Measurements from ENCODE around the gene FCGR1A. TPM values are rescaled to one million over a fixed set of nuclear protein-coding genes. Genes with fewer than 3 reads are reported as not detected.
"Not testable (repeated sequence)": the region's sequence is repeated elsewhere in the genome, so short reads cannot be mapped to it uniquely, and the experiment has no call there.

Gene FCGR1A
- total RNA-seq, 1 experiment from 2014 or later = not detected

- H3K4me1 ChIP-seq (replicated peaks; ENCODE audit: insufficient read depth); BruUV-seq (replicated peaks); CTCF ChIA-PET; H3K9me3 ChIP-seq (ENCODE audit: insufficient read depth, low read depth); H3F3A ChIP-seq (ENCODE audit: insufficient read depth, low read depth); H3K27me3 ChIP-seq (ENCODE audit: insufficient read depth, low read depth); H2AFZ ChIP-seq; H3K27ac ChIP-seq; H3K9me2 ChIP-seq (ENCODE audit: insufficient read depth); intact Hi-C loops (cut with micrococcal nuclease; ENCODE audit: unreplicated experiment); POLR2A ChIA-PET (ENCODE audit: unreplicated experiment); H3K36me3 ChIP-seq (ENCODE audit: low read depth); H3K79me2 ChIP-seq (ENCODE audit: low read depth); H3K4me2 ChIP-seq; H4K20me1 ChIP-seq (ENCODE audit: insufficient read depth); DNase-seq; H3K4me3 ChIP-seq: not testable (repeated sequence)
These were observed 34.9 kb upstream of the FCGR1A start for GRCh38 chr1:149747359-149748143.

- CTCF ChIA-PET = not testable (repeated sequence)
These were observed 34.4 kb upstream of the FCGR1A start for GRCh38 chr1:149748144-149748500.

GRCh38 chr1:149750562-149750961, 31.9 kb upstream of the FCGR1A start:
- H3K27ac ChIP-seq; POLR2A ChIA-PET (ENCODE audit: unreplicated experiment); H3K9me3 ChIP-seq (ENCODE audit: insufficient read depth, low read depth); BruUV-seq (replicated peaks); H3F3A ChIP-seq (ENCODE audit: insufficient read depth, low read depth); H3K4me3 ChIP-seq; H3K9me2 ChIP-seq (ENCODE audit: insufficient read depth); CTCF ChIA-PET; H4K20me1 ChIP-seq (ENCODE audit: insufficient read depth); H2AFZ ChIP-seq; H3K4me1 ChIP-seq (replicated peaks; ENCODE audit: insufficient read depth); H3K36me3 ChIP-seq (ENCODE audit: low read depth); H3K4me2 ChIP-seq; DNase-seq; intact Hi-C loops (cut with micrococcal nuclease; ENCODE audit: unreplicated experiment); H3K27me3 ChIP-seq (ENCODE audit: insufficient read depth, low read depth); H3K79me2 ChIP-seq (ENCODE audit: low read depth): not testable (repeated sequence)

More at GRCh38 chr1:149748144-149748500, 34.4 kb upstream of the FCGR1A start:
- H3K27me3 ChIP-seq (ENCODE audit: insufficient read depth, low read depth); POLR2A ChIA-PET (ENCODE audit: unreplicated experiment); H4K20me1 ChIP-seq (ENCODE audit: insufficient read depth); H3K79me2 ChIP-seq (ENCODE audit: low read depth); BruUV-seq (replicated peaks); H2AFZ ChIP-seq; H3K27ac ChIP-seq; H3K4me3 ChIP-seq; intact Hi-C loops (cut with micrococcal nuclease; ENCODE audit: unreplicated experiment); H3F3A ChIP-seq (ENCODE audit: insufficient read depth, low read depth); H3K4me1 ChIP-seq (replicated peaks; ENCODE audit: insufficient read depth); H3K4me2 ChIP-seq; H3K9me3 ChIP-seq (ENCODE audit: insufficient read depth, low read depth); DNase-seq; H3K9me2 ChIP-seq (ENCODE audit: insufficient read depth); H3K36me3 ChIP-seq (ENCODE audit: low read depth): not testable (repeated sequence)

- intact Hi-C loops (cut with micrococcal nuclease; ENCODE audit: unreplicated experiment); H2AFZ ChIP-seq; H3K36me3 ChIP-seq (ENCODE audit: low read depth); BruUV-seq (replicated peaks); H3K4me2 ChIP-seq; H3K9me2 ChIP-seq (ENCODE audit: insufficient read depth); H3K27ac ChIP-seq; H4K20me1 ChIP-seq (ENCODE audit: insufficient read depth); CTCF ChIA-PET; H3K9me3 ChIP-seq (ENCODE audit: insufficient read depth, low read depth); DNase-seq; H3K4me3 ChIP-seq; H3K27me3 ChIP-seq (ENCODE audit: insufficient read depth, low read depth); POLR2A ChIA-PET (ENCODE audit: unreplicated experiment); H3K4me1 ChIP-seq (replicated peaks; ENCODE audit: insufficient read depth); H3K79me2 ChIP-seq (ENCODE audit: low read depth); H3F3A ChIP-seq (ENCODE audit: insufficient read depth, low read depth): not testable (repeated sequence)
These were observed 30.3 kb upstream of the FCGR1A start for GRCh38 chr1:149752186-149752585.

DNA sequence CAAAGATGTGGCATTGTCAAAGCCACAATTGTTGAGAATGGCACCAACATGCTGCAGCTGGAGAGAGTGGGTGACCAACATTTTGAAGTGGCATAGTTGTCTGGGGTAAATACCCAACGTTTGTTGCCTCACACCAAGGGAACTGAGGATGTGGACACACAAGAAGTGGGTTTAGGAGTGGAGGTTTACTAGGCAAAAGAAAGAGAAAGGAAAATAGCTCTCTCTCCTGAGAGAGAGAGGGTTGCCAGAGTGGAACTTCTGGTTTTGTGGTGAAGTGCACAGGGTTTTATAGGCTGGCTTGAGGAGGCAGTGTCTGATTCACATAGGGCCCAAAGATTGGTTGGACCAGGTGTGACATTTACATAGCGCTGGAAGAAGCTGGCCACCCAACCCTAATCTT, 29.0 kb upstream of the FCGR1A start:
- H3K4me2 ChIP-seq; H3F3A ChIP-seq (ENCODE audit: insufficient read depth, low read depth); H4K20me1 ChIP-seq (ENCODE audit: insufficient read depth); CTCF ChIA-PET; H3K9me3 ChIP-seq (ENCODE audit: insufficient read depth, low read depth); H3K79me2 ChIP-seq (ENCODE audit: low read depth); H3K9me2 ChIP-seq (ENCODE audit: insufficient read depth); DNase-seq; intact Hi-C loops (cut with micrococcal nuclease; ENCODE audit: unreplicated experiment); H3K4me3 ChIP-seq; H3K27me3 ChIP-seq (ENCODE audit: insufficient read depth, low read depth); H3K27ac ChIP-seq; BruUV-seq (replicated peaks); H3K36me3 ChIP-seq (ENCODE audit: low read depth); POLR2A ChIA-PET (ENCODE audit: unreplicated experiment); H3K4me1 ChIP-seq (replicated peaks; ENCODE audit: insufficient read depth); H2AFZ ChIP-seq: not testable (repeated sequence)

GRCh38 chr1:149755294-149755693, 27.2 kb upstream of the FCGR1A start:
- H3F3A ChIP-seq (ENCODE audit: insufficient read depth, low read depth); H3K36me3 ChIP-seq (ENCODE audit: low read depth); H3K27ac ChIP-seq; BruUV-seq (replicated peaks); CTCF ChIA-PET; H3K9me3 ChIP-seq (ENCODE audit: insufficient read depth, low read depth); DNase-seq; H3K79me2 ChIP-seq (ENCODE audit: low read depth); H4K20me1 ChIP-seq (ENCODE audit: insufficient read depth); H3K4me1 ChIP-seq (replicated peaks; ENCODE audit: insufficient read depth); H3K4me2 ChIP-seq; H3K4me3 ChIP-seq; intact Hi-C loops (cut with micrococcal nuclease; ENCODE audit: unreplicated experiment); H3K9me2 ChIP-seq (ENCODE audit: insufficient read depth); POLR2A ChIA-PET (ENCODE audit: unreplicated experiment); H3K27me3 ChIP-seq (ENCODE audit: insufficient read depth, low read depth); H2AFZ ChIP-seq: not testable (repeated sequence)

DNA sequence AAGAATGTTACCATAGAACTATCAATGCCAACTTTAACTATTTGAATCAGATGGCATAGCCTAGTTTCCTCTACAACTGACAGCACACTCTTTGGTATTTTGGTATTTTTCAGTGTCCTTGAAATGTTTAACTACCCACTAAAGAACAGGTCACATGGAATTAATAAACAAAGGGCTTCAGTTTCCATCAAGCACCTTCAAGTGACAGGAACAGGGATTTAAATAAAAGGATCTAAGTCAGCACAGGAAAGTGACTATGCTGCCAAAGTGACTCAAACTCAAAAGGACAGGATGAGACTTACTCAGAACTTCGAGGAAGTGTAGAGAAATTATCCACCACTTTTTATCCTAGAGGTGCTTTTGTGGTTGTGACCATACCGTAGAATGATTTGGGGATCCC, 20.2 kb upstream of the FCGR1A start:
- H3K27ac ChIP-seq; CTCF ChIA-PET; H3F3A ChIP-seq (ENCODE audit: insufficient read depth, low read depth); BruUV-seq (replicated peaks); H3K79me2 ChIP-seq (ENCODE audit: low read depth); H3K36me3 ChIP-seq (ENCODE audit: low read depth); H3K9me3 ChIP-seq (ENCODE audit: insufficient read depth, low read depth); H3K4me1 ChIP-seq (replicated peaks; ENCODE audit: insufficient read depth); POLR2A ChIA-PET (ENCODE audit: unreplicated experiment); H3K4me3 ChIP-seq; DNase-seq; intact Hi-C loops (cut with micrococcal nuclease; ENCODE audit: unreplicated experiment); H4K20me1 ChIP-seq (ENCODE audit: insufficient read depth); H3K9me2 ChIP-seq (ENCODE audit: insufficient read depth); H3K4me2 ChIP-seq; H3K27me3 ChIP-seq (ENCODE audit: insufficient read depth, low read depth); H2AFZ ChIP-seq: not testable (repeated sequence)
